Bronchial epithelial cell (primary cell): Measurements from ENCODE around the gene LAMA4. TPM values are rescaled to one million over a fixed set of nuclear protein-coding genes. Genes with fewer than 3 reads are reported as not detected.
"Not testable (repeated sequence)": the region's sequence is repeated elsewhere in the genome, so short reads cannot be mapped to it uniquely, and the experiment has no call there.

Source experiments
- DNase-seq: peaks from one replicate; pipeline ENCODE4 v3.0.0-alpha.2; 2010; ENCODE audit warnings: low read depth
- FAIRE-seq: peaks from 2 replicates; lab custom pipeline; 2011; peaks lifted over from hg19 to GRCh38; lab: Jason Lieb, UNC
- H3K27me3 ChIP-seq: 2 replicates; pipeline ENCODE4 v1.5.1; 2011; ENCODE audit warnings: low read length; ENCODE audit not compliant: control insufficient read depth, insufficient read depth
- H3K36me3 ChIP-seq: 2 replicates; pipeline ENCODE4 v1.5.1; 2011; ENCODE audit warnings: low read length; ENCODE audit not compliant: control insufficient read depth, insufficient read depth
- H3K4me3 ChIP-seq: 2 replicates; pipeline ENCODE4 v1.5.1; 2011; ENCODE audit warnings: mild to moderate bottlenecking, low read depth, low read length, control low read depth
- CTCF ChIP-seq: IDR thresholded peaks from 2 replicates; pipeline ENCODE4 v1.5.1; 2011; ENCODE audit warnings: mild to moderate bottlenecking, moderate library complexity, low read length, control low read depth, inconsistent platforms; ENCODE audit not compliant: insufficient read depth, severe bottlenecking
- total RNA-seq: library from RNA; depleted of rRNA; stranded (reverse); fragments of >200 nt; gene quantifications from 2 replicates; pipeline ENCODE4 v1.2.1, GENCODE V29; 2014

The LAMA4 gene
- total RNA-seq, 1 donor from 2014 or later = 5.5 TPM

GRCh38 chr6:112106562-112106961 lies 147.8 kb downstream of the LAMA4 start:
- no peak for DNase-seq
- Histone ChIP-seq H3K27me3 (peaks cover 1% of the 10 kb centered on the region), H3K4me3 (no peak overlapping the region), H3K36me3 (no peaks in the 10 kb centered on the region)
- no peak for TF ChIP-seq CTCF
- FAIRE-seq = no peak

GRCh38 chr6:112106026-112106425 lies 148.3 kb downstream of the LAMA4 start:
- not testable (repeated sequence) for H3K27me3 ChIP-seq, H3K4me3 ChIP-seq, FAIRE-seq, DNase-seq, H3K36me3 ChIP-seq

GRCh38 chr6:112100561-112100960 lies 153.8 kb downstream of the LAMA4 start:
- DNase-seq (no peak), FAIRE-seq (no peak)
- no peak for TF ChIP-seq CTCF
- Histone ChIP-seq H3K27me3 (no peaks in the 10 kb centered on the region), H3K4me3 (no peak overlapping the region), H3K36me3 (no peaks in the 10 kb centered on the region)

GRCh38 chr6:112096901-112097300 lies 157.5 kb downstream of the LAMA4 start:
- H3K27me3 ChIP-seq = no peaks in the 10 kb centered on the region
- no peak overlapping the region for H3K4me3 ChIP-seq
- FAIRE-seq (no peak), DNase-seq (no peak)
- H3K36me3 ChIP-seq = no peaks in the 10 kb centered on the region
- no peak for TF ChIP-seq CTCF

- FAIRE-seq (no peak), DNase-seq (no peak)
- Histone ChIP-seq H3K27me3 (no peaks in the 10 kb centered on the region), H3K4me3 (peak overlapping the region; percentile 71), H3K36me3 (peaks cover 2% of the 10 kb centered on the region)
- TF ChIP-seq CTCF = no peak
These were observed 166.5 kb downstream of the LAMA4 start for GRCh38 chr6:112087916-112088315.

- no peak for TF ChIP-seq CTCF
- peak; percentile 79 for FAIRE-seq
- DNase-seq = peak; percentile 93
- no peaks in the 10 kb centered on the region for H3K27me3 ChIP-seq
- H3K4me3 ChIP-seq = peak within 1 kb of the TSS; percentile 71
- peaks cover 2% of the 10 kb centered on the region for H3K36me3 ChIP-seq
These were observed 167.0 kb downstream of the LAMA4 start, which contains the start of the genes FAM229B and TUBE1 for GRCh38 chr6:112087136-112087911. Gene FAM229B, plus strand, starts transcription at chr6:112087591. Its CDS starts 11,693 bp downstream, at chr6:112099284. Gene TUBE1, minus strand, starts transcription at chr6:112087482. Its CDS starts 48 bp downstream, at chr6:112087434.
